Cardiac septum (tissue), 1 donor: Measurements from ENCODE around the gene MYL12A. TPM values are rescaled to one million over a fixed set of nuclear protein-coding genes. Genes with fewer than 3 reads are reported as not detected.
"Not testable (repeated sequence)": the region's sequence is repeated elsewhere in the genome, so short reads cannot be mapped to it uniquely, and the experiment has no call there.

Experiments
- DNase-seq: peaks from one replicate; pipeline ENCODE4 v3.0.0-alpha.2; 2020; ENCODE audit warnings: low spot score
- intact Hi-C: fragments of 100-400 bp; cut with DNase I; formaldehyde crosslinking; loops from one replicate; pipeline ENCODE4 v1.14.0; 2022
- total RNA-seq: library from RNA; stranded (reverse); fragmentation: NEBNext Ultra II Directional; extraction: Animal tissue kit (Norgen Biotek cat#: 25700); gene quantifications from one replicate; pipeline ENCODE4 v1.2.1, GENCODE V29; 2021
- donor health status: DM: no; HTN: no; CAD: no.

The MYL12A gene
- total RNA-seq, 1 donor from 2014 or later, result 4,186 TPM

GRCh38 chr18:3269241-3269913, 21.8 kb downstream of the MYL12A start:
- DNase-seq, result no peak

GRCh38 chr18:3269914-3270299, 22.3 kb downstream of the MYL12A start:
- no peak for DNase-seq
- intact Hi-C loops, result loop anchor here (10.0 kb wide), 1 partner anchor 505 kb away; no protein-coding TSS in a partner anchor

More at GRCh38 chr18:3269241-3269913, 21.8 kb downstream of the MYL12A start:
- intact Hi-C loops, result loop anchor here (10.0 kb wide), 1 partner anchor 505 kb away; no protein-coding TSS in a partner anchor

GRCh38 chr18:3273042-3273441, 25.4 kb downstream of the MYL12A start:
- no peak for DNase-seq
- intact Hi-C loops, result no loop called here

GRCh38 chr18:3277643-3278213, 30.1 kb downstream of the MYL12A start:
- intact Hi-C loops, result not testable (repeated sequence)

GRCh38 chr18:3279201-3280185, 31.9 kb downstream of the MYL12A start:
- intact Hi-C loops, result loop anchor here (2.0 to 5.0 kb wide), 3 partner anchors 308 to 593 kb away; no protein-coding TSS in a partner anchor
- no peak for DNase-seq

More at GRCh38 chr18:3277643-3278213, 30.1 kb downstream of the MYL12A start:
- DNase-seq, result not testable (repeated sequence)

- DNase-seq, result no peak
Observed at GRCh38 chr18:3281456-3282400, 34.1 kb downstream of the MYL12A start.

GRCh38 chr18:3283253-3283863, 35.8 kb downstream of the MYL12A start:
- intact Hi-C loops, result loop anchor here (5.0 kb wide), 2 partner anchors 304 to 589 kb away; no protein-coding TSS in a partner anchor
- no peak for DNase-seq

More at GRCh38 chr18:3281456-3282400, 34.1 kb downstream of the MYL12A start:
- intact Hi-C loops, result loop anchor here (1.0 to 5.0 kb wide), 4 partner anchors 173 to 591 kb away; no protein-coding TSS in a partner anchor

- intact Hi-C loops, result loop anchor here (5.0 kb wide), 2 partner anchors 303 to 588 kb away; no protein-coding TSS in a partner anchor
- no peak for DNase-seq
Observed at GRCh38 chr18:3283908-3284307, 36.3 kb downstream of the MYL12A start.

- DNase-seq, result no peak
- intact Hi-C loops, result loop anchor here (5.0 kb wide), 2 partner anchors 303 to 588 kb away; no protein-coding TSS in a partner anchor
Observed at GRCh38 chr18:3284501-3284900, 36.9 kb downstream of the MYL12A start.

- intact Hi-C loops, result no loop called here
Observed at GRCh38 chr18:3286159-3286558, 38.6 kb downstream of the MYL12A start.

GRCh38 chr18:3293196-3293951, 45.8 kb downstream of the MYL12A start:
- DNase-seq, result no peak
- intact Hi-C loops, result no loop called here

More at GRCh38 chr18:3286159-3286558, 38.6 kb downstream of the MYL12A start:
- DNase-seq, result no peak

GRCh38 chr18:3294435-3295080, 47.0 kb downstream of the MYL12A start:
- no peak for DNase-seq
- intact Hi-C loops, result no loop called here

- intact Hi-C loops, result no loop called here
- DNase-seq, result peak; percentile 88
Observed at GRCh38 chr18:3297025-3297984, 49.7 kb downstream of the MYL12A start.

- intact Hi-C loops, result no loop called here
- DNase-seq, result no peak
Observed at GRCh38 chr18:3304832-3305231, 57.2 kb downstream of the MYL12A start.

GRCh38 chr18:3305354-3305762, 57.8 kb downstream of the MYL12A start:
- DNase-seq, result no peak
- intact Hi-C loops, result no loop called here
